ENCODE data around the gene SSRP1. TPM values are rescaled to one million over a fixed set of nuclear protein-coding genes. Genes with fewer than 3 reads are reported as not detected.

Gene SSRP1
- total and polyA plus RNA-seq, 12 donors, result 25.3 to 106 (median 56.9) TPM

DNA sequence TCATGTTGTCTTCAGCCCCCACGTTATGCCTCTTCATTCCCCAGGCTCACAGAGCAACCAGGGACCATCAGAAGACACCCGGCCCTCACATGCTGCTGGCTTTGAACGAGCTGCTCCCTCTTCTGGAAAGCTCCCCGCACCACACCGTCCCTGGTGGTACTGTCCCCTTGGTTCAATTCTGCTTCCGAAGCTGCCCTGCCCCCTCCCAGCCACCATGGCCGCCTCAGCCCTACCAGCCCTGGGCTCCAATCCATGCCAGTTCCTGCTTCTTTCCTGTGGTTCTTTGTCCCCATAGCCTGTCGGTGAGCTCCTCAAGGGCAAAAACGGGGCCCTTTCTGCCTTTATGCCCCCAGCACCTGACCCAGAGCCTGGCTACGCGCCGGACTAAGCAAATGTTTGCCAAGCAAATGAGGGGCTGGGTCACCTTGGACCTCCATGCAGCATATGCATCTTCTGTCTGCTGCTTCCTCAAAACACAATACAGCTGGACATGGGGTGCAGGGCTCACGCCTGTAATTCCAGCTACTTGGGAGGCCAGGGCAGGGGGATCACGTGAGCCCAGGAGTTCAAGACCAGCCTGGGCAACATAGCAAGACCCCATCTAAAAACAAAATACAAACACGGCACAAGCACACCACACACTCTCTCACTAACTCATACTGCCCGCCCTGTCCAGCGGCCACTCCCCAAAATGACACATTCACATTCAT is 32.3 kb downstream of the SSRP1 start:
- Histone ChIP-seq H3K36me3 (replicated peaks in 1 of 2) (peaks cover 0 to 43% of the 10 kb centered on the region in 2 donors), H3K27ac (peak overlapping the region in 1 of 5 donors; percentile 56), H3K4me3 (no peak overlapping the region), H3K27me3 (no peaks in the 10 kb centered on the region), H3K4me1 (replicated peaks in 1 of 2) (peaks cover 27 to 48% of the 10 kb centered on the region in 2 donors), H3K9me3 (replicated peaks in 1 of 3) (no peaks in the 10 kb centered on the region)
- no peak for DNase-seq
- 71 to 76% (median 74%) methylated on average over 15 to 17 of the region's 17 CpGs for WGBS, 4 donors
- TF ChIP-seq POLR2A (IDR thresholded peaks at IDR 0.05) (no peak), CTCF (IDR thresholded peaks at IDR 0.05) (no peak)
- intact Hi-C loops (cut with DNase I), result no loop called here

DNA sequence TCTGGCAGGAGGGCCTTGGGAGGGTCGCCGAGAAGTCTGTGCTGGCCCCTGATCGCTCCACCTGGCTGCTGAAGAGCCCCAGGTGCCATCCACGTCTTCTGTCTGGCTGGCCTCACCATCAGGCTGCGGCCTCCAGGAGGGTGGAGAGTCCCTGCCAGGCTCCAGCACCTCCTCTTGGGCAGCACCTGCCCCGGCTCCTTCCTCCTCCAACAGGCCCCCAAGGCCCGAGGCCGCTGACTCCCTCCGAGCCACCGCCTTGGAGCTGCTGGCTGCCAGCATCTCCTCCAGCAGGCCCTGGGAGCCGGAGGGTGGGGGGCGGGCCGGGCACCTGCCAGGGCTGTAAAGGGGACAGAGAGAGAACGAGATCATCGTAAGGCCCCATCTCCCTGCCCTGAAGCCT is 33.2 kb downstream of the SSRP1 start:
- Histone ChIP-seq H3K27me3 (no peaks in the 10 kb centered on the region), H3K27ac (no peak overlapping the region), H3K4me1 (replicated peaks in 1 of 2) (peaks cover 24 to 38% of the 10 kb centered on the region in 2 donors), H3K9me3 (replicated peaks in 1 of 3) (no peaks in the 10 kb centered on the region), H3K4me3 (no peak overlapping the region), H3K36me3 (replicated peaks in 1 of 2) (peaks cover 0 to 44% of the 10 kb centered on the region in 2 donors)
- WGBS, 4 donors, result 81 to 95% (median 88%) methylated on average over 12 to 15 of the region's 15 CpGs
- intact Hi-C loops (cut with DNase I), result no loop called here
- no peak for TF ChIP-seq POLR2A (IDR thresholded peaks at IDR 0.05)
- no peak for TF ChIP-seq CTCF (IDR thresholded peaks at IDR 0.05)
- no peak for DNase-seq

DNA sequence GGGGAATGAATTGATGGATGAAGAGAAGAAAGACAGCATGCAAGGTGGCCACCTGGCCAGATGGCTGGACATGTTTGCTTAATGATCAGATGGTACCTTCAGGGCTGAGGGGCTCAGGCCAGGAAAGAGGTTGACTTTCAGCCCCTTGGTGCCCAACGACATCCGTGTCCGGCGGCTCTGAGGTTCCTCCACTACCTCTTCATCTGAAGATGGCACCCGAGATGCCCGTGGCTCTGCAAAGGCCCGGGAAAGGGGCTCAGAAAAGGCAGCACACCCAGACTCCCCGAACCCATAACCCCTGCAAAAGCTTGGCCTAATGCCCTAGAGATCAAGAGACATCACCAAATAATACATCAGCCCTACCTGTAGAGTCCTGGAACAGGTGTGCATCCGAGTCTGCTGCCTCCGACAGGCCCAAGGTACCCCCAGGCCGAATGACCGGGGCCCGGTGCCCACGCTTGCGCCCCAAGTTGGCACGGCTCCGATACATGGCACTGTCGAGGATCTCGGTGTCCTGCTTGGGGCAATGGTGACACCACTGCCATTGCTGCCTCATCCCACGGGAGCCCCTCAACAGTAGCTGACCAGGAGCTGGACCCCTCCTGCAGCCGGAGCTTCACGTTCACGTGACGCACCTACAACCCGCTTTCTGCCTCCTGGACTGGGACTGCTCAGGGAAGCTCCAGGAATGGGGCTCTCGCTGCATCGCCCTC is 33.8 kb downstream of the SSRP1 start:
- Histone ChIP-seq H3K4me3 (no peak overlapping the region), H3K27ac (no peak overlapping the region), H3K36me3 (replicated peaks in 1 of 2) (peaks cover 0 to 44% of the 10 kb centered on the region in 2 donors), H3K9me3 (replicated peaks in 1 of 3) (no peaks in the 10 kb centered on the region), H3K4me1 (replicated peaks in 1 of 2) (peaks cover 20 to 32% of the 10 kb centered on the region in 2 donors), H3K27me3 (no peaks in the 10 kb centered on the region)
- no peak for TF ChIP-seq CTCF (IDR thresholded peaks at IDR 0.05)
- no peak for TF ChIP-seq POLR2A (IDR thresholded peaks at IDR 0.05)
- intact Hi-C loops (cut with DNase I), result no loop called here
- peak in 1 of 7 donors; percentile 48 for DNase-seq
- WGBS, 4 donors, result 97 to 100% (median 97%) methylated on average over 2 to 27 of the region's 27 CpGs

DNA sequence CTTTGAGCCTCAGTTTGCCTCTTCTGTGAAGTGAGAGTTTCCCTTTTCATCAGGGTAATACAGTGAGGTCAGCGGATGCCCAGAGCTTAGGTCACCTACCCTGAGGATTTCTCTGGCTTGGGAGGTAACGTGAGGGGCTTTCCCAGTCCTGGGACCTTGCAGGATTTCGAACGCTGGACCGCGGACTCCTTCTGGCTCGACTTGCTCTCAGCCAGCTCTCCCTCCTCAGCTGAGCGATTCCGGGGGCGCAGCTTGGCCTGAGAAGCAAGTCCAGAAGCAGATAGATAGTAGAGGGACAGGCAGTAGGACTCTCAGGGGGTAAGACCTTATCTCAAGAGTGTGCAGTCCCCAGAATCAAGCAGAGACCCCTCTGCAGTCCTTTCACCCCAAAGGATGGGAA is 34.9 kb downstream of the SSRP1 start:
- no peaks in the 10 kb centered on the region for H3K9me3 ChIP-seq (replicated peaks in 1 of 3)
- no peaks in the 10 kb centered on the region for H3K27me3 ChIP-seq
- intact Hi-C loops (cut with DNase I), result no loop called here
- no peak overlapping the region for H3K27ac ChIP-seq
- TF ChIP-seq CTCF (IDR thresholded peaks at IDR 0.05) (no peak), POLR2A (IDR thresholded peaks at IDR 0.05) (no peak)
- DNase-seq, result no peak
- peaks cover 17 to 23% of the 10 kb centered on the region in 2 donors for H3K4me1 ChIP-seq (replicated peaks in 1 of 2)
- H3K36me3 ChIP-seq (replicated peaks in 1 of 2), result peaks cover 0 to 44% of the 10 kb centered on the region in 2 donors
- 97 to 100% (median 99%) methylated on average over 1 to 10 of the region's 10 CpGs for WGBS, 4 donors
- no peak overlapping the region for H3K4me3 ChIP-seq

Data from adrenal gland (tissue), 12 donors.